GM18505 (cell line): ENCODE results near the gene PLXNC1.

Source experiments
- ATAC-seq: cut with Tn5 transposase; IDR thresholded peaks from one replicate; pipeline ENCODE4 v1.9.1; 2021; ENCODE audit not compliant: unreplicated experiment
- POLR2A ChIP-seq: IDR thresholded peaks from 4 replicates; pipeline ENCODE4 v1.6.1; 2011; ENCODE audit warnings: borderline replicate concordance; ENCODE audit not compliant: insufficient read depth, insufficient read length; ENCODE audit errors: extremely low read depth

Gene PLXNC1

DNA sequence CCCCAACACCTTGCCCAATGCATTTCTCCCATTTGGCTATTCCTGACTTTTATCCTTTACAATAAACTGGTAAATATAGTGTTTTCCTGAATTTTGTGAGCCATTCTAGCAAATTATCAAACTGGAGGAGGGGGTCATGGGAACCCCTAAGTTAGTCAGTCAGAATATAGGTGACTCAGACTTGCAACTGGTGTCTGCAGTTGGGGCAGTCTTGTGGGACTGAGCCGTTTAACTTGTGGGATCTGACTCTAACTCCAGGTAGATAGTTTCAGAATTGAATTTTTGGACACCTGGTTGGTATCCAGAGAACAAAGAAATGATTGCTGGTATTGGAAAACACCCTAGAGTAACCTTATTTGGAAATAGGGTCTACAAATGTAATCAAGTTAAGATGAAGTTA, 177.9 kb downstream of the PLXNC1 start:
- no peak for TF ChIP-seq POLR2A
- ATAC-seq = no peak

DNA sequence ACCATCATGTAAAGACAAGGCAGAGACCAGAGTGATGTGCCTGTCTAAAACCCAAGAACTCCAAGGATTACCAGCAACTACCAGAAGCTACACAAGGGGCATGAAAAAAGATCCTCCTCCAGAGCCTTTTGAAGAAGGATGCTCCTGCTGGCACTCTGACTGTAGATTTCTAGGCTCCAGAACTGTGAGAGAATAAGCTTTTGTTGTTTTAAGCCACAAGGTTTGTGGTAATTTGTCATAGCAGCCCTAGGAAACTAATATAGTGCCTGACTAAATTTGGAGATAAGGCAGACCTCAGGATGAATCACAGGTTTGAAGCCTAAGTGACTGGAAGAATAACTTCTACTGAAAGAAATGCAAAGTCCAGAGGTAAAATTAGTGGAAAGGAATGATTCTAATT, 178.3 kb downstream of the PLXNC1 start:
- ATAC-seq = no peak
- TF ChIP-seq POLR2A = no peak

- no peak for ATAC-seq
- TF ChIP-seq POLR2A = no peak
Measured at GRCh38 chr12:94327809-94328208, 179.4 kb downstream of the PLXNC1 start.

- ATAC-seq = no peak
- no peak for TF ChIP-seq POLR2A
Measured at GRCh38 chr12:94329366-94329765, 181.0 kb downstream of the PLXNC1 start.

- no peak for TF ChIP-seq POLR2A
- ATAC-seq = no peak
Measured at GRCh38 chr12:94333396-94333795, 185.0 kb downstream of the PLXNC1 start.

- no peak for ATAC-seq
Measured at GRCh38 chr12:94336211-94336925, 188.0 kb downstream of the PLXNC1 start.

GRCh38 chr12:94338006-94338794, 189.8 kb downstream of the PLXNC1 start:
- ATAC-seq = no peak
- no peak for TF ChIP-seq POLR2A

More at GRCh38 chr12:94336211-94336925, 188.0 kb downstream of the PLXNC1 start:
- TF ChIP-seq POLR2A = no peak

DNA sequence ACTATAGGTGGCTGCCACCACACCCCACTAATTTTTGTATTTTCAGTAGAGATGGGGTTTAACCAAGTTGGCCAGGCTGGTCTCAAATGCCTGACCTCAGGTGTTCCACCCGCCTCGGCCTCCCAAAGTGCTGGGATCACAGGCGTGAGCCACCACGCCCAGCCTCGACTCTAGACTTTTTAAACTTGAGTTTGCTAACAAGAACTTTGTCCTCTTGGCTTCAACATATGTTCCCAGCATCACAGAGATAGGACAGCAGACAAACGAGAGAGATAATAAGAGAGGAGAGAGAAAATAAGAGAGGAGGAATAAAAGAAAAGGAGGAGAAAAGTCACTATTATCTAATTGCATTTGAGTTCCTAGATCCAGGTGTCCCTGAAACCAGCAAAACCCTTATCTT, 192.2 kb downstream of the PLXNC1 start:
- no peak for ATAC-seq
- no peak for TF ChIP-seq POLR2A

DNA sequence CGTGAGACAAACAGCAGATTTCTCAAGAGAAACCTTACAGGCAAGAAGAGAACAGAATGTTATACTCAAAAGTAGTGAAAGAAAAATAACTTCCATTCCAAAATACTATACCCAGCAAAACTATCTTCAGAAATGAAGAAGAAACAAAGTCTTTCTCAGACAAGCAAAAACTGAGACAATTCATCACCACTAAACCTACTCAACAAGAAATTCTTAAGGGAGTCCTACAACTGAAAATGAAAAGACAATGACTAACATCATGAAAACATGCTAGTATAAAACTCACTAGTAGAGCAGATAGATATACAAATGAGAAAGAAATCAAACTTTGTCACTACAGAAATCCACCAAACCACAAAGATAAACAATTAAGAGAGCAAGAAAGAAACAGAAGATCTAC, 204.8 kb downstream of the PLXNC1 start:
- no peak for ATAC-seq

More for the DNA sequence above, 204.8 kb downstream of the PLXNC1 start:
- TF ChIP-seq POLR2A = no peak
